NCI-H2107 treated with DMSO at 0.1 percent for 48 hours (cell line): ENCODE data around the gene CAMKMT.

Experiments used
- DNase-seq: peaks from one replicate; lab custom pipeline; 2025; ENCODE audit not compliant: unreplicated experiment; lab: John Stamatoyannopoulos, UW

The CAMKMT gene

GRCh38 chr2:44443517-44443916 lies 81.8 kb downstream of the CAMKMT start:
- DNase-seq: no peak

DNA sequence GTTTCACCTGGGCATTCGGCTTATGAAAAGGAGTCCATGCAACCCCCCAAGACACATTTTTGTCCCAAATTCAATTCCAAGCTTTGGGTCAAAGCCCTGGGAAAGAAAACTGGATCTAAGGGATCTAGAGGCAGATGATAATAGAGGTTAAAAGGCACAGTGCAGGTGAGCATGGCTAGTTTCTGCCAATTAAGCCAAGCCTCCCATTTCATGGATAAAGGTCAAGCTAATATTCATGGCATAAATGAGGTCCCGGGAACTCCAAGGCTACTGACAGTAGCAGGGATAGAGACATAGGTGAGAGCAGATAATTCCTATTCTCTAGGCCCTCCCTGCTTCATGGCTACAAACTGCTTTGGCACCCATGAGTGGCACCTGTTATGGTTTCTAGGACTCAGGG lies 83.1 kb downstream of the CAMKMT start:
- no peak for DNase-seq

DNA sequence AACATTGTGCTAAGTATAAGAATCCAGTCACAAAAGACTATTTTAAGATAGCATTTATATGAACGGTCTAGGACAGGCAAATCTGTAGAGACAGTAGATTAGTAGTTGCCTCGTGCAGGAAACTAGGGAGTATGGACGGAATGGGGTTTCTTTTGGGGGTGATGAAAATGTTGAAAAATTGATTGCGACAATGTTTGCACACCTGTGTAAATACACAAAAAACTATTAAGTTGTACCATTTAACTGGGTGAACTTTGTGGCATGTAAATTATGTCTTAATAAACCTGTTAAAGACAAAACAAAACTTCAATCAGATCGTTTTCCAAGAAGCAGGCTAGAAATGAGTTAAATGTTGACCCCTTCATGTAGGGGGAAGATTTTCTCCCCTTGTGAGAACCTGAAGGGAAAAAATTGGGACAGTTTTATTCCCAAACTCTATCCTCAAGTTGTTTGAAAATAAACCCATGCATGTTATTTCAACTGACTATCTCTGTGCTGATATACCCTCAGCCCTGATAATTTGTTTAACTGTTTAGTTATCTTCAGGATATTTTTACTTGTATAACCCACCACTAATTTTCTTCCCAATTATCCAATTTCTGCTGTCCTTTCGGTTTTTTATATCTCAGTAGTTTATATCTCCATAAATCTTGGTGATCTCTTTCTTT lies 87.2 kb downstream of the CAMKMT start:
- no peak for DNase-seq

- no peak for DNase-seq
Observed at GRCh38 chr2:44450082-44450481, 88.3 kb downstream of the CAMKMT start.

DNA sequence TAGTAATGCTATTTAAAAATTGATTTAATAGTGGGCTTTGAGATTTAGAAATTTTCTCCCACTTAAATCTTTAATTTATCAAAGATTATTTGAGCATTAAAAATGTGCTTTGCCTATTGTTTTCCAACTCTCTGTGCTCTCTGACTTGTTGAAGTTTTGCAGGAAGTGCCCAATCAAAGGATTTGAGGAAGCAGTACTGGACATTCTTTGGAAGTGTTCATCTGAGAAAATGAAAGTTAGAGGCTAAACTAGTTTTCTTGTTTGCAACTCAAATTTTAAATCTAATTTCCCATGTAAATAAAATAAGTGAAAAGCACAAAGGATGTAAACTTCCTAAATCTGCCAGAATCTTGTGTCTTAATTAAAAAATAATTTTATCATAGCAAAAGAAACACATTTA lies 89.1 kb downstream of the CAMKMT start:
- DNase-seq: no peak

GRCh38 chr2:44452069-44452583 lies 90.4 kb downstream of the CAMKMT start:
- DNase-seq: no peak

DNA sequence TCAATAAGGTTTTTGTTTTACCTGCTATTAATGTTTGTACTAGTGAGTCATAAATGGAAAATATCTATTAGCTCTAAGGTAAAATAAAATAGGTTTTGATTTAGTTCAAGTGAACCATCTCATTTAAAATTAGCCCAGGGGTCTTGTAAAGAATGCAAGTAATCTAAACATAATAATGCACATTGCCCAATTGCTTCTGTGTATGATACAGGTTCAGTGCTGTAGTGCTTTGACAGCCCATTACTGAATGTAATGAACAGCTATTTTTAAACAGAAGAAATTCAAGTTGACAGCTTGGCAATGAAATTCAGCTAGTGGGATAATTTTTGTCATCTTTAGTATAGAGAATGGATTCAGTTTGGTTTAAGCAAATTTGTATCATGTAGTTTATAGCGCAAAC lies 91.5 kb downstream of the CAMKMT start:
- DNase-seq: no peak

DNA sequence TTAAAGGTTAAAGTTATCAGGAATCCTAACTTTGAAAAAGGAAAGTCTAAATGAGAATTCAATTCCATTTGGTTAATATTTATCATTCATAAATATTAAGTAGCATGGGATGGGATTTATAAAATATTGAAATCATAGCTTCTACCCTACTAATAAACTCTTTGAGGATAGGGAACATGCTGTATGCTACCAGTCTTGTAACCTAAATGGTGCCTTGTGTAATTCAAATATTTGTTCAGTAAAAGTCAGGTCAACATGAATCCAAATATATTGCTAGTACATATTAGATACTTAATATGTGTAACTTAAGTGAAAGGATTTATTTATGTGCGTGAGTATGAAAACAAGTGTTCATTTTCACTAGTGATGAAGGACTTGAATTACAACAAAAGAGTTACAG lies 94.1 kb downstream of the CAMKMT start:
- DNase-seq: no peak

GRCh38 chr2:44456946-44457345 lies 95.2 kb downstream of the CAMKMT start:
- no peak for DNase-seq

DNA sequence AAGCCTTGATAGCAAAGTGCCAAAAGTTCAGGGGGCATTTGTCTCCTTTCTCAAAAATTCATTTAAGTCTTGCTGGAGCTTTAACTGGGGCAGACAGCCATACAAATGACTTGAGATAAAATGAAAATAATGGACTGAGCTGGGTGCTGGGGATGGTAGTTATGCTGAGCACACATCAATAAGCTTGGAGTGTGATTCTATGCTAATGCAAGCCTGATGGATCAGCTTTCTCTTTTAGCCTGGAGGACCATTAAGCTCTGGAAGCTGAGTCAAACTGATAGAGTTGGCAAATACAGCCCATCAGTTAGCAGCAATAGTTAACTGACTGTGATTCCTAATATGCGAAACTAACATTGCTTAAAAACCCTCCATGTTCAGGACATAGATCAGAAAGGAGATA lies 98.0 kb downstream of the CAMKMT start:
- no peak for DNase-seq

- no peak for DNase-seq
Observed at GRCh38 chr2:44462934-44463849, 101.4 kb downstream of the CAMKMT start.

GRCh38 chr2:44464437-44464836 lies 102.7 kb downstream of the CAMKMT start:
- DNase-seq: no peak

GRCh38 chr2:44470151-44470550 lies 108.4 kb downstream of the CAMKMT start:
- DNase-seq: no peak

GRCh38 chr2:44477657-44478414 lies 116.1 kb downstream of the CAMKMT start:
- DNase-seq: no peak

DNA sequence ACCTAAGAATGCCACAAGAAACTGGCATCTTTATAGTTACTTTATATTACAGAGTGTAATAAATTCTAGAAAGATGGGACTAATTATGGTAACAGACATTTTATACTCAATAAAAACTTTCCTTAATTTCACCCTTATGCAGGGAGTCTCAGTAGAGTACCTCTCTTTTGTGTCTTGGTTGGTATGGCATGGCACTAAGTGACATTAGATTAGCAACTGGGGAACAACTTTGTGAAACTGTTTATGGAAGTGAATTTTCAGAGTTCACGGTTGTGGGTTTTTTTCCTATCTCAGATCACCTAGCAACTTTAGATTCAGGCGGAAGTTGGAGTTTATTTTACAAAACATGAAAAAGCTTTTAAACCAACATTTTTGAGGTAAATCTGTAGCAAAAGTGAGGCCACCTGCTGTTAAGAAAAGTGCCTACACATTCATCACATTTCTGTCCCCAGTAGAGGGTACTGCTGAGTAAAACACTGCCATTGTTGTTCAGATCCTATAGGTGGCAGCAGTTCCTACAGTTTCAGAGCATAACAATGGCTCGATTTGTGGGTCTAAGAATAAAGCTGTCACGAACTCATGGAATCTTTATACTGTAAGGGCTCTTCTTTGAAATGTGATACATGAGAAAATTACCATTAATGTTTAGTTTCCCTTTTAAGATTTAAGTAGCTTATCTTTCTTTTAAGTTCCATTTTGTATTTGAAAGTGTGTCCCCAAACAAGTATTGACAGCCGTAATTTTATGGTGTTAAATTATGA lies 117.6 kb downstream of the CAMKMT start:
- peak; percentile 93 for DNase-seq

GRCh38 chr2:44480068-44480467 lies 118.3 kb downstream of the CAMKMT start:
- DNase-seq: peak; percentile 2

- no peak for DNase-seq
Observed at GRCh38 chr2:44487052-44487451, 125.3 kb downstream of the CAMKMT start.

DNA sequence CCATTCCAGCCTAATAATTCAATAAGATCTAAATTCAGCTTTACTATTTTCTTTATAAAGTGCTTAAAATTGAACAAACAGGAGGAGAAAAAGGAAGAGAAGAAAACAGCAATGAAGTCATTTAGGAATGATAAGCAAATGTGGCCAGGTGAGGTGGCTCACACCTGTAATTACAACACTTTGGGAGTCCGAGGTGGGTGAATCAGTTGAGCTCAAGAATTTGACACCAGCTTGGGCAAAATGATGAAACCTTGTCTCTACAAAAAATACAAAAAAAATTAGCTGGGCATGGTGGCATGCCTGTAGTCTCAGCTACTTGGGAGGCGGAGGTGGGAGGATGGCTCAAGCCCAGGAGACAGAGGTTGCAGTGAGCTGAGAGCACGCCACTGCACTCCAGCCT lies 129.0 kb downstream of the CAMKMT start:
- no peak for DNase-seq

- no peak for DNase-seq
Observed at GRCh38 chr2:44494006-44494405, 132.3 kb downstream of the CAMKMT start.

DNA sequence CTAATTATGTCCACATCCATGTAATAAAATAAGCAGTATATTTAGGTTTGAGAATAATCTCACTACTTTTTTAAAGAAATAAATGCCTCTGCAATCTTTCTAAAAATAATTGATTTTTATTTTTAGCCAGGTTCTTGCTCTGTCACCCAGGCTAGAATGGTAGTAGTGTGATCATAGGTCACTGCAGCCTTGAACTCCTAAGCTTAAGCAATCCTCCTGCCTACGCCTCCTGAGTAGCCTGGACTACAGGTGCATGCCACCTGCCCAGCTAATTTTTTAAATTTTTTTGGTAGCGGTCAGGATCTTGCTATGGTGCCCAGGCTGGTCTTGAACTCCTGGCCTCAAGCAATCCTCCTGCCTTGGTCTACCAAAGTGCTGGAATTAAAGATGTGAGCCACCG lies 133.3 kb downstream of the CAMKMT start:
- DNase-seq: no peak

DNA sequence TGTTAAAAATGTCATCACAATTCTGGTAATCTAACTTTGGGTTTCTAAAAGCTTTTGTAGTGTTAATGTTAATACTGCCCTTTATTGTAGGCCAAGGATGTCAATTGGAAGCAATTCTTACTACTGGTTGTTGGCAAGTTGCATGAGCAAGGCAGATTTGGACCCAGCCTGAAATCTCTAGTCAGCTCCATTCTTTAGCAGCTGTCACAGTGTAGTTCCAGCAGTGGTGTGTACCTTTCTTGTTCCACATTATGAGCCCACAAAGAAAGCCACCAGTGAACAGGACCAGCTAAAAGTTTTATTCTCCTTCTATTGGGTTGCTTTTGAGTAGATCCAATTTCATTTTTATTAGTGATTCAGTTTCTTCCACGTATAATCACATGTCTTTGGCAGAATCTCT lies 133.8 kb downstream of the CAMKMT start:
- DNase-seq: no peak
